ENCODE results near the gene PSMB10.

DNA sequence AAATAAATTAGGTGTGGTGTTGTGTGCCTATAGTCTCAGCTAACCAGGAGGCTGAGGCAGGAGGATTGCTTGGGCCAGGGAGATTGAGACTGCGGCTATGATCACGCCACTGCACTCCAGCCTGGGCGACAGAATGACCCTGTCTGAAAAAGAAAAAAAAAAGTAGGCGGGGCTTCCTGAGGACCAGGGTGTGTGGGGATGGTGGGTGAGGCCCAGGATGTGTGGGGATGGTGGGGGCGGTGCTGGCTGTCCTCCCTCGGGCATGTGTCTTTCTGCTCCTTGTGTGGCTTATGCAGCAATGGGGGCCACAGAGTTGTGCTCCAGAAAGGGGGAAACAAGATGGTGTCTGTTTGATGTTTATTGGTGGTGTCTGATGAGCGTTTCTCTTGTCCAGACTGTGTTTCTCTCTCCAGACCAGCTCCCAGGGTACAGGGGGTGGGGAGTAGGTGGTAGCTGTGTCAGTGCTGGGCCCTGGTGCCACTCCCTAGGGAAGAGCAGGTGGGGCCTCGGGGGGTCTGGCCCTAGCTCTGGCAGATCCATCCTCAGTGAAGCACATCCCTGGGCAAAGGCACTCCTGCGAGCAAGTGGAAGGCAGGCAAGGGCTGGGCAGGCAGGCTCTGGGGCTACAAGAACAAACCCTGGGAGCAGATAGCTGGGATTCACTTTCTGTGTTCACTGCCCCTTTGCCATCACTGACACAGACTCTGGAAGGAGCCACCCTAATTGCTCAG is 5.0 kb upstream of the PSMB10 start:
- TF ChIP-seq POLR2AphosphoS5 (IDR thresholded peaks at IDR 0.05) (no peak), EP300 (IDR thresholded peaks at IDR 0.05) (no peak)

Measured in upper lobe of left lung (tissue), 4 donors.